ENCODE data around the gene HMX3.

The HMX3 gene

DNA sequence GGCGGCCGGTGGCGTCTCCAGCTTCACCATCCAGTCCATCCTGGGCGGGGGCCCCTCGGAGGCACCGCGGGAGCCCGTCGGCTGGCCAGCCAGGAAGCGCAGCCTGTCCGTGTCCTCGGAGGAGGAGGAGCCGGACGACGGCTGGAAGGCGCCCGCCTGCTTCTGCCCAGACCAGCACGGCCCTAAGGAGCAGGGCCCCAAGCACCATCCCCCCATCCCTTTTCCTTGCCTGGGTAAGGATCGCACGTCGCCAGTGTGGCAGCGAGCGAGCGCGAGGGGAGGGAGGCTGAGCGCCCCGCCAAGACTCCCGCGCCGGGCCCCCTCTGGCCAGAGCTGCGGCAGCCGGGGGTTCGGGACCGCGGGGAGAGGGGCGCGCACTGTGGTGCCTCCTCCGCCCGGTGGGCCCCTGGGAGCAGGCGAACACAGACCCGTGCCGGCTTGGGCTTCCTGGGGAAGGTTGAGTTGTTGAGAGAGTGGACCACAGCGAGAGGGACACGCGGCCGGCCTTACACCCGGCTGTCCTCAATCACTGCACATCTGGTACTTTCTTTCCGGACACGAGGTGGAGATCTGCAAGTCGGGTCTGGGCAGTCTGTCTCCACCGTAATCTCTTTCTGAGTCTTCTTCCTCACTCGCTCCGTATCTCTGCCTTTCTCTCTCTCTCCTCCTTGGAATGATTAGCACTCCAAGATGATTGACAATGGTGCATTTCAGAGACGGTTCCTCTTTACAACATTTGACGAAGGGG is 12.8 kb downstream of the HMX3 start:
- Histone ChIP-seq H3K36me3 (no peaks in the 10 kb centered on the region), H3K27ac (no peak overlapping the region), H3K27me3 (ENCODE audit: insufficient read depth, low read depth, severe bottlenecking) (peaks cover 94% of the 10 kb centered on the region), H3K9me3 (ENCODE audit: severe bottlenecking) (peaks cover 4% of the 10 kb centered on the region), H3K4me3 (ENCODE audit: low read depth, low read length) (peak overlapping the region; percentile 34)
- TF ChIP-seq, protein P1, sequence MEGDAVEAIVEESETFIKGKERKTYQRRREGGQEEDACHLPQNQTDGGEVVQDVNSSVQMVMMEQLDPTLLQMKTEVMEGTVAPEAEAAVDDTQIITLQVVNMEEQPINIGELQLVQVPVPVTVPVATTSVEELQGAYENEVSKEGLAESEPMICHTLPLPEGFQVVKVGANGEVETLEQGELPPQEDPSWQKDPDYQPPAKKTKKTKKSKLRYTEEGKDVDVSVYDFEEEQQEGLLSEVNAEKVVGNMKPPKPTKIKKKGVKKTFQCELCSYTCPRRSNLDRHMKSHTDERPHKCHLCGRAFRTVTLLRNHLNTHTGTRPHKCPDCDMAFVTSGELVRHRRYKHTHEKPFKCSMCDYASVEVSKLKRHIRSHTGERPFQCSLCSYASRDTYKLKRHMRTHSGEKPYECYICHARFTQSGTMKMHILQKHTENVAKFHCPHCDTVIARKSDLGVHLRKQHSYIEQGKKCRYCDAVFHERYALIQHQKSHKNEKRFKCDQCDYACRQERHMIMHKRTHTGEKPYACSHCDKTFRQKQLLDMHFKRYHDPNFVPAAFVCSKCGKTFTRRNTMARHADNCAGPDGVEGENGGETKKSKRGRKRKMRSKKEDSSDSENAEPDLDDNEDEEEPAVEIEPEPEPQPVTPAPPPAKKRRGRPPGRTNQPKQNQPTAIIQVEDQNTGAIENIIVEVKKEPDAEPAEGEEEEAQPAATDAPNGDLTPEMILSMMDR (IDR thresholded peaks at IDR 0.05; ENCODE audit: low read depth, low read length) = no peak
- DNase-seq = no peak

DNA sequence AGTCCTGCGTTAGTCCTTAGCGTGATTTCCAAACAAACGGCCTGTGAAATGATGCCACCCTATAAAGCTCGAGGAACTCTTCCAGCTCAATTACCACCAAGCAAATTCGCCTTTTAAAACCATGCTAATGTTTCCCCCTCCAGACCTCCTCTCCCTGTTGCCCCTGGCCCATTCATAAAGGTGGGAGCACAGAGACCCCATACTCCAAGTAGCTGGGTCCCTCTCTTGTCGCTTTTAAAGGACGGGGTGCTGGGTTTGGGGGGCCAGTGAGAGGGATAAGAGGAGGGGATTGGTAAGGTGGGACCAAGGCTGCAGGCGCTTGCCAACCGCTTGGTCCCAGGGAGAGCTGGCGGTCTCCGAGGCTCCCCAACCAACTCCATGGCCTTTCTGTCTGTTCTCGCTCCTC is 13.4 kb downstream of the HMX3 start:
- Histone ChIP-seq H3K36me3 (no peaks in the 10 kb centered on the region; the same call in 1 of the 2 replicates), H3K27me3 (ENCODE audit: insufficient read depth, low read depth, severe bottlenecking) (peaks cover 89% of the 10 kb centered on the region), H3K27ac (no peak overlapping the region), H3K9me3 (ENCODE audit: severe bottlenecking) (peaks cover 6% of the 10 kb centered on the region), H3K4me3 (ENCODE audit: low read depth, low read length) (peak overlapping the region; percentile 44)
- TF ChIP-seq, protein P1 (IDR thresholded peaks at IDR 0.05; ENCODE audit: low read depth, low read length) = no peak
- no peak for DNase-seq

DNA sequence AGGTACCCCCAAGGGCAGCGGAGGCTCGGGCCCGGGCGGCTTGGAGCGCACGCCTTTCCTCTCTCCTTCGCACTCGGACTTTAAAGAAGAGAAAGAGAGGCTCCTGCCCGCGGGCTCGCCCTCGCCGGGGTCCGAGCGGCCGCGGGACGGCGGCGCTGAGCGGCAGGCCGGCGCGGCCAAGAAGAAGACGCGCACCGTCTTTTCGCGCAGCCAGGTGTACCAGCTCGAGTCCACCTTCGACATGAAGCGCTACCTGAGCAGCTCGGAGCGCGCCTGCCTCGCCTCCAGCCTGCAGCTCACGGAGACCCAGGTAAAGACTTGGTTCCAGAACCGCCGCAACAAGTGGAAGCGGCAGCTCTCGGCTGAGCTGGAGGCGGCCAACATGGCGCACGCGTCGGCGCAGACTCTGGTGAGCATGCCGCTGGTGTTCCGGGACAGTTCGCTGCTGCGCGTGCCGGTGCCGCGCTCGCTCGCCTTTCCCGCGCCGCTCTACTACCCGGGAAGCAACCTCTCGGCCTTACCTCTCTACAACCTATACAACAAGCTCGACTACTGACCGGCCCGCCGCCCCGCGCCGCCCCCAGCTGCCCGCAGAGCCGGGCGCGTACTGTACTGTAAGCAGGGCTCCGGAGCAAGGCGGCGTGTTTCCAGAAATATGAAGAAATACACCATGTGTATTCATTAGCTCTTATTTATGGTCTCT is 13.9 kb downstream of the HMX3 start:
- DNase-seq = peak; percentile 32
- Histone ChIP-seq H3K27ac (no peak overlapping the region), H3K36me3 (peaks cover 5% of the 10 kb centered on the region), H3K27me3 (ENCODE audit: insufficient read depth, low read depth, severe bottlenecking) (peaks cover 83% of the 10 kb centered on the region), H3K4me3 (ENCODE audit: low read depth, low read length) (peak overlapping the region; percentile 44), H3K9me3 (ENCODE audit: severe bottlenecking) (peaks cover 9% of the 10 kb centered on the region)
- TF ChIP-seq, protein P1 (IDR thresholded peaks at IDR 0.05; ENCODE audit: low read depth, low read length) = no peak

DNA sequence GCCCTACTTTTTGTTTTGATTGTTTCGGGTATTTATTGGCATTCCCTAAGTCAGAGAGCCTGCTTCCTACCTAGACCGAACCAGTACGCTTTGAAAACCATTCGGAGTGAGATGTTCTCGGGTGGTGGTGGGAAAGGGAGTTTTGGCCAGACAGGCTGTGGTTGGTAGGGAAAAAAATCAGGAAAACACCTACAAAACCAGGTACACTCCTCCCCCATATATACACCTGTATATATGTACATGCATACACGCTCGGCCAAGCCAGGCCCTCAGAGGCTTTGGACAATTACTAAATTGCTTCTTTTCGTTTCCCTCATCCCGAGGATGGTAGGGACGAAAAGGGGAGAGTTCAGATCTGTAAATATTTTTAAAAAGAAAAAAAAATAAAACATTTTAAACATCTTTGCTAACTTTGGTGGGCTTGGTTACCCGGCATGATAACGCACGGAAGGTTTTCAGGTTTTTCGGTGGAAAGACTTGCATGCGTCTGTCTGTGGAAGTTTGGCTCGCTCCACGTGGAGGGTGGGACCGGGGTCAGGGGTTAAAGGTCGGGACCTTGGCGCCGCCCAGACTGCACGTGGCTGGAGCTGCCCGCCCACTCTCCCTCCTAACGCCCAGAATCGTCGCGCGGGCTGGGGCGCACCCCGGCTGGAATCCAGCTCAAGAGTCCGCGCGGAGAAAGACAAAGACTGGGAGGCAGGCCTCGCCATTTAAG is 14.7 kb downstream of the HMX3 start:
- peaks cover 76% of the 10 kb centered on the region for H3K27me3 ChIP-seq (ENCODE audit: insufficient read depth, low read depth, severe bottlenecking)
- TF ChIP-seq, protein P1 (IDR thresholded peaks at IDR 0.05; ENCODE audit: low read depth, low read length) = no peak
- H3K9me3 ChIP-seq (ENCODE audit: severe bottlenecking) = peaks cover 9% of the 10 kb centered on the region
- DNase-seq = no peak
- peak overlapping the region; percentile 44 for H3K4me3 ChIP-seq (ENCODE audit: low read depth, low read length)
- H3K36me3 ChIP-seq = peaks cover 13% of the 10 kb centered on the region
- no peak overlapping the region for H3K27ac ChIP-seq

DNA sequence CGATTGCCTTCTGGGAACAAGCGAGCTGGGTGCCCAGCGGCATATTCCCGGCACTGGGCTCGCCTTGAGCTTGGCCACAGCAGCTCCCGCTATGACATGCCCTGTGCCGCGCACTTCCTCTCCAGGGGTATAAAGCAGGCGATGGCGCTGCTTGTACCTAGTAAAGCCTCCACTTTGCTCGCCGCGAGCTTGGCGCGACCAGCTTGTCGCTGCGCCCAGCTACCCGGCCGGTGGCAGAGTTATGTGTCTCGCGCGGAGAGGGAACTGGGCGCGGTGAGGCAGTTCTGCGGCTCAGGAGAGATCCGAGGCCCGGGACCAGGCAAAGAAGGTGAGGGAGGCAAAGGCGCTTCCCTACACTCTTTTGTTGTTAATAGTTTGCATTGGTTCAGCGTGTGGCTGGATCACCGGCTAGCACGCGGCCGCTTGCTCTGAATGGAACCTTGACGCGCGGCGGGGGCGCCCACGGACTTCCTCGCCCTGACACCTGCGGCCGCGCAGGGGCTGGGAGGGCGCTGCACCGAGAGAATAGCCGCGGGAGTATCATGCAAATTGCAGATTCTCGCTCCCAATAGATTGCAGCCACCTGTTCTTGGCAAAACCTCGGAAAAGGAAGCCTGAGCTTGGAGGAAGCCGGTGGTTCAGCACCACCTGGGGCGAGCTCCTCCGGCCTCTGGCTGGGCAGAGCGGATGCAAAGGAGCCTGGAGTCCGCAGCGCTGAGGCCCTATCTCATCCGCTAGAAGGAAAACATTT is 15.4 kb downstream of the HMX3 start:
- Histone ChIP-seq H3K9me3 (ENCODE audit: severe bottlenecking) (peaks cover 9% of the 10 kb centered on the region), H3K27ac (no peak overlapping the region), H3K36me3 (peaks cover 20% of the 10 kb centered on the region), H3K27me3 (ENCODE audit: insufficient read depth, low read depth, severe bottlenecking) (peaks cover 69% of the 10 kb centered on the region), H3K4me3 (ENCODE audit: low read depth, low read length) (peak overlapping the region; percentile 39)
- peak; percentile 47 for DNase-seq
- TF ChIP-seq, protein P1 (IDR thresholded peaks at IDR 0.05; ENCODE audit: low read depth, low read length) = no peak

All from WERI-Rb-1 (cell line).